ENCODE results near the gene BANF1.

Gene BANF1, protein sequence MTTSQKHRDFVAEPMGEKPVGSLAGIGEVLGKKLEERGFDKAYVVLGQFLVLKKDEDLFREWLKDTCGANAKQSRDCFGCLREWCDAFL

GRCh38 chr11:66001942-66002647, at the start of gene BANF1, which contains the start of gene EIF1AD:
TSS of gene BANF1 (plus strand) at chr11:66002503. CDS start at chr11:66003251, 748 bp downstream.
TSS of gene EIF1AD (minus strand) at chr11:66002157. CDS start at chr11:66000389, 1,768 bp downstream.
- DNase-seq: peak; percentile 93

DNA sequence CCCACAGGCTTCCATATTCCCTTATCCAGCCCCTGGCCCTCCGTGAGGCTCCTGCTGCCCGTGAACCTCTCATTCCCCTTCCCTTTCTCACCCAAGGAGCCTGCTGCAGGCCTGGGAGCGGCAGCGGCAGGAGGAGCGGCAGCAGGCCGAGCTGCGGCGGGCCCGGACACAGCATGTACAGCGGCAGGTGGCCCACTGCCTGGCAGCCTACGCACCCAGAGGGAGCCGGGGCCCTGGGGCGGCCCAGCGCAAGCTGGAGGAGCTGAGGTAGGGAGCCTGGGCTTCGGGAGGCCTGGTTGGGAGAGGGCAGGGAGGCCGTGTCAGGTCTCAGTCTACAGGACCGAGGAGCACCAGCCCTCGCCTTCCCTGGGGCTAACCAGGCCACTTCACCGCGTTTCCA, 48.8 kb upstream of the BANF1 start:
- no peak for DNase-seq

DNA sequence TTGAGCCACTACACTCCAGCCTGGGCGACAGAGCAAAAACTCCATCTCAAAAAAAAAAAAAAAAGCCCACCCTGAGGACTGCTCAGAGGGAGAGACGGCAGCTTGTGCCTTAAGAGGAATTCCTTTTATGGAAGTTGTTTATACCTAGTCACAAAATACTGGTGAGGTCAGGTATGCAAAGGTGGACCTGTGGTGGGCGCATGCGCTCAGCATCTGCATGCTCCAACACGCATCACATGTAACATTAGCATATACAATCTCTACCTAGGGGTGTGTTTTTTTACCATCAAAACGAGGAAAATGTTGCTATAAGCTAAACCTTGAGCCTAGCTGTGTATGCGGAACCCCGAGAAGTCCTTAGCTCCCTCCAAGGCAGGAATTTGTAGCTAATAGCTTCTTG, 47.5 kb upstream of the BANF1 start:
- DNase-seq: no peak

GRCh38 chr11:65958291-65958690, 44.0 kb upstream of the BANF1 start:
- no peak for DNase-seq

GRCh38 chr11:65958774-65959420, 43.4 kb upstream of the BANF1 start:
- DNase-seq: no peak

DNA sequence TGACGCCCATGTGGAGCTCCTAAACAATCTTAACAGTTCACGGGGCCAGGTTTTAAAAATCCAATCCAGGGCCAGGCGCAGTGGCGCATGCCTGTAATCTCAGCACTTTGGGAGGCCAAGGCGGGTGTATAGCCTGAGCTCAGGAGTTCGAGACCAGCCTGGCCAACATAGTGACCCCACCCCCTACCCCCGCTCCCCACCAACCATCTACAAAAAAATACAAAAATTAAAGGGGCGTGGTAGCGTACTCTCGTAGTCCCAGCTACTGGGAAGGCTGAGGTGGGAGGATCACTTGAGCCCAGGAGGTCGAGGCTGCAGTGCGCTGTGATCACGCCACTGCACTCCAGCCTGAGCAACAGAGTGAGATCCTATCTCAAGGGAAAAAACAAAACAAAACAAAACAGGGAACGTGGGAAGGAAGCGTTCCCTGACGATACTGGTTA, 41.5 kb upstream of the BANF1 start:
- DNase-seq: no peak

GRCh38 chr11:65961267-65962140, 40.8 kb upstream of the BANF1 start, which contains the start of gene SART1:
TSS of gene SART1 (plus strand) at chr11:65961734. CDS start at chr11:65961781, 47 bp downstream.
- DNase-seq: peak; percentile 96

DNA sequence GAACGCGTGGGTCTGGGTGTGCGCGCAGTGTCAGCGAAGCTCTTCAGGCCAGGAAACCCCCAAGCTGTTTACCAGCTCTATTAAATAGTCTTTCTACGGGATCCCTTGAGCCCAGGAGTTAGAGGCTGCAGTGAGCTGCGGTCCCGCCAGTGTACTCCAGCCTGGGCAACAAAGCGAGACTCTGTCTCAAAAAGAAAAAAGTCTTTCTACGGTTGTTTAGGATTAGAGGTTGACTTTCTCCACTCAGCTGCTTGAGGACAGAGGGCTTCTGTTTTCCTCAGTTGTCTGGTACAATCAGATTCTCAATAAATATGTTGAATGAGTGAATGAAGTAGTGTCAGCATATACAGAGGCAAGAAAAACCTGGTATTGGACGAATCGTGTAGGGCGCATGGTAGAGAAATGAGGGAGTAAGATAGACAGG, 40.1 kb upstream of the BANF1 start:
- no peak for DNase-seq

DNA sequence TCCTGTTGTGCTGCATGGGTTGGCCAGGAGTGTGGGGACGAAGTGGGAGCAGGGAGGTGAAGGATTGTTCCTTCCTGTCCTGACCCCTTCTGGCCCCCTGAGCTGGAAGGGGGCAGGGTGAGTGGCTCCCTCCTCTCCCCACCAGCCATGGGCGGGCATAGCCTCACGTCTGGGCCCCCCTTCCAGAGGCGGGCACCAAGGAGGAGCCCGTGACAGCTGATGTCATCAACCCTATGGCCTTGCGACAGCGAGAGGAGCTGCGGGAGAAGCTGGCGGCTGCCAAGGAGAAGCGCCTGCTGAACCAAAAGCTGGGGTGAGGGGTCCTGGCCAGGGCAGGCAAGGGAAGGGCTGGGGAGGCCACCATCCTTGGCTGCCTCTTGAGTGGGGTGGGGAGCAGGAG, 37.4 kb upstream of the BANF1 start:
- DNase-seq: no peak

- DNase-seq: no peak
Measured at GRCh38 chr11:65965986-65966762, 36.1 kb upstream of the BANF1 start.

- no peak for DNase-seq
Measured at GRCh38 chr11:65967329-65967934, 34.9 kb upstream of the BANF1 start.

DNA sequence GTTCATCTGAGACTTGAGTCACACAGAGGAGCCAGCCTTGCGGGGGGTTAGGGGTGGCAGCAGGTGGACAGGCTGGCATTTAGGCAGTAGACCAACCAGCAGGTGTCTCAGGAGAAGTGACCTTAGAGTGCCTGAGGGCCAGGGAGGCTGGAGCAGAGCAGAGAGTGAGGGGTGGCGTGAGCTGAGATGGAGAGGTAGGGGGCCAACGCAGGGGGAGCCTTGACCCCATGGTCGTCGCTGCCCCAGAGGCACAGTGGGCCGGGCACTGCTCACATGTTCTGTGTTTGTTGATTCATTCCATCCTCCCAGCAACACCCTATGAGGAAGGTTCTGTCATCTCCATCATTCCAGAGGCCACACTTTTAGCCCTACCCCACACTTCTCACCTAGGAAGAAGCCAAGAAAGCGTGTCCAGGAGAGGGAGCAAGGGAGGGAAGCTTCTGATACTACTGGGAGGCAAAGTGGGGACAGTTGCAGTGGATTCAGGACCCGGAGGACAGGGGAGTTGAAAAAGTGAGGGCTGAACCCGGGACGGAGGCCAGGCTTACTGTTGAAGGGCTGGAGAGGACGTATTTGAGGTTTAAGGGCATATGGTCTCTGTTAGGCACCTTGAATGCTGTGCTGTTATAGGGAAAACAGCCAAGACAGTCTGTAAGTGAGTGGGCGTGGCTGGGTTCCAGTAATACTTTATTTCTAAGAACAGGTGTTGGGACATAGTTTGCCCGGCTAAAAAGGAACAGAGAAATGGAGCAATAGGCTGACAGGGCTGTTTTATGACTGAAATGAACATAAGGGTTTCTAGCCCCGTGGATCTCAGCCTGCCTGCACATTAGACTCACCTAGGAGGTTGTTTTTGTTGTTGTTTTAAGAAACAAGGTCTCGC, 33.5 kb upstream of the BANF1 start:
- no peak for DNase-seq

GRCh38 chr11:65972116-65972515, 30.2 kb upstream of the BANF1 start:
- no peak for DNase-seq

DNA sequence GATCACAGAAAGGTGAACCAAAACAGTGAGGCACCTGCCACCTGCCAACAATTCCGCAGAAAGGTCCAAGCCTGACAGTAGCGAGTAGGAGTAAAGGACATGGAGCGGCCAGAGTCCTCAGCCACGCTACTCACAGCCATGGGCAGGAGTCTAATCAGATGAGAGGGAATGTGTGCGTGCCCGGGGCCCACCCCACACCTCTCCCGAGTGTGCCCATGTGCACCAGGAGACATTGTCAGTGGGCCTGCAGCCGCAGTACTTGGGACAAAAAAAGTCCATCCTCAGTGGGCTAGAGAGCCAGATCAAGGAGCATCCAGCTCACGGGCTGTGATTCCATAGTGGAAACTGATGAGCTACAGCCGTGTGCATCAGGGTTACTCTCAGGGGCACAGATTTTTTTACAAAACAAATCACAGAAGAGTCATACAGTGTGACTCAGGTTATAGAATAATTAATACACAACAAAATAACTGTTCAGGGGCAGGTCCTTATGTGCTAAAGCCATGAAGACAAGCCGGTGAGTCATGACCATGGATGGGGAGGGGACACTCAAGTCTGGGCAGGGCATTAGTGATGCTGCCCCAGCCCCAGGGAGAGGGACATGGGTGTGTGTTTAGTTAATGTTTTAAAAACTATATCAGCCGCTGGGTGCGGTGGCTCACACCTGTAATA, 28.7 kb upstream of the BANF1 start:
- no peak for DNase-seq

GRCh38 chr11:65975771-65976170, 26.5 kb upstream of the BANF1 start:
- DNase-seq: no peak

- no peak for DNase-seq
Measured at GRCh38 chr11:65976216-65977176, 25.8 kb upstream of the BANF1 start.

DNA sequence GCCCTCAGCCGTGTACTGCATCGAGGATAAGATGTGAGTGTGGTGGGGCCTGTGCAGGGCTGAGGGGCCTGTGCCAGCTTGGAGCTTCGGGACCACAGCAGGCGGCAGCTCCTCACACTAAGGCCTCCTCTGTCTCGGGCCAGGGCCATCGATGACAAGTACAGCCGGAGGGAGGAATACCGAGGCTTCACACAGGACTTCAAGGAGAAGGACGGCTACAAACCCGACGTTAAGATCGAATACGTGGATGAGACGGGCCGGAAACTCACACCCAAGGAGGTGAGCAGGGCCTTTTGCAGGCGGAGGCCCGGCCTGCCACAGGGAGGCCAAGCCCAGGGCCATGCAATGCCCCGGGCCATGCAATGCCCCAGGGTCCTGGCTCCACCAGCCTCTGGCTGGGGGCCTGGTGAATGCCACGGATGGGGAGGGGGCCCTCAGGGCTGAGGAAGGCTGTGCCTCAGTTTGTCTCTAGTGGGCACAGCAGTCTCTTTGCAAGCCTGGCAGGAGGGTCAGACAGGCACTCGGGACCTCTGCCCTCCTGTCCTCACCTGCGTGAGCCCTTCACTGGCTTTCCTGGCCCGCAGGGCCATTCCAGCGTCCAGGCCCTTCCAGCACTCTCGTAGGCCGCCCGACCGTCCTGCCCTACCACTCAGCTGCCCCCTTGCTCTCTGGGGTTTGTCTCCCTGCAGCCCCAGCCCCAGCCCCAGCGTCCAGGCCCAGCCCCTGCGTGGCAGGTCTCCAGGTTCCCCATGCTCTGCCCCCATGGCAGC, 24.5 kb upstream of the BANF1 start:
- no peak for DNase-seq
